GM18867 (cell line): ENCODE data around the gene ALOX5AP.

Experiments
- ATAC-seq: cut with Tn5 transposase; IDR thresholded peaks from one replicate; pipeline ENCODE4 v1.9.1; 2021; ENCODE audit warnings: mild to moderate bottlenecking, moderate library complexity; ENCODE audit not compliant: unreplicated experiment

Gene ALOX5AP

DNA sequence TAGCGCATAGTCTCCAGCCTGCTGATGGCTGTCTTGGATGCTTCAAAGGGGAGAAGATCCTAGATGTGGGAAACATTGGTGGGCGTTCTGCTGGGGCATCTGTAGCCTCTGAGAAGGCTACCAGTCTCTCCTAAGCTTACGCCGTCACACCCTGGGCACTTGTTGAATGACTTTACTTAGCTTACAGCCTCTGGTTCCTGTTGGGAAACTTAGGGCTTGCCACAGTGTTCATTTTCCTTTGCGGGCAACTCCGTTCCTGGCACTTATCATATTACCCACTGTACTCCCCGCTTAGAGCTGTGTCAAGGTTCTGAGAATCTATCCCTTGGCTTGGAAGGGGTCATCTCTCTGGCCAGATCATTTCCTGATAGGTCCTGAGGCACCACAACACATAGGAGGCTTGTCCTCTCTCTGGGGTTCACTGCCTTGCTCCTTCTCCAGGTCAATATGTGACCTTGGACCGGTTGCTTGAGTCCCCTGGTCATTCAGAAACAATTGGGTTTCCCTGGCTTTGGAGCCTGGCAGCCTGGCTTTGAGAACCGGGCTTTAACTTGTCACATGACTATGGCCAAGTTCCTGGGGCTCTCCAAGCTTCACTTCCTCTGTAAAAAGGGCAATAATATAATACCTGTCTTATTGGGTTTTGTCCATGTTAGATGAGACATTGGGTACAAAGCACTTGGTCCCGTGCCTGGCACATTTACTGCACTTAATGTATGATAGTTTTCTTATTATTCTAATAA is 20.5 kb upstream of the ALOX5AP start:
- ATAC-seq: no peak

DNA sequence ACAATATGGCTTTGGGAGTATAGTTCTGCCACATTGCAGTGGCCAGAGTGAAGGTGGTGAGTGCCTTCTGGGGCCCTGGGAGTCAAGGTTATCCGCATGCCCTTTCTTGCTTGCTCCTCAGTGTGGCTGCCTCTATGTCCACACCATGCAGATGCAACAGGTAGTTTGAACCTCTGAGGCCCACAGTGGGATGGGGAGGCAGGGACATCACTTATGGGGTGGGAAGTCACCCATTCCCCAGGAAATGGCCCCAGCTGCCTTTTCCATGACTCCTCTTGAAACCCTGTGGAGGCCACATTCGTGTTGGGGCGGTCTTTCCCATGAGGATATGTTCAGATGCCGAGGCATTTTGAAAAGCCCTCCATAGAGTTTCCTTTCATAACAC is 20.0 kb upstream of the ALOX5AP start:
- ATAC-seq: no peak

DNA sequence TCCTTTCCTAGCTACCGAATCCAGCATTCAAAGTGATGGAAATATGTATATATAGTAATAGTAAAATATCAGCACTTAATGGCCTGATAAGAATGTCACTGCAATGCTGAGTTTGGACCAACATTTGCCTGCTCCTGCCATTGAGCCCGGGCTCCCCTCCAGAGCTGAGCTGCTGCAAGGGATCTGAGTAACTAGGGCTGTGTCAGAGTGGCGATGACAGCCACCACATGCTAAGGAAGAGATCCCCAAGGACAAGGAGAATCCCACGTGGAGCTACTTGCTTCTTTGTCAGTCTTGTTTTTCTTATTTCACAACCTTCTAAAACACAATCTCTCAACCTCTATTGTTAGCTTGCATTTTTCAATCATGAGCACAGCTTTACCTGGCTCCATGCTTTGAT is 19.5 kb upstream of the ALOX5AP start:
- no peak for ATAC-seq

DNA sequence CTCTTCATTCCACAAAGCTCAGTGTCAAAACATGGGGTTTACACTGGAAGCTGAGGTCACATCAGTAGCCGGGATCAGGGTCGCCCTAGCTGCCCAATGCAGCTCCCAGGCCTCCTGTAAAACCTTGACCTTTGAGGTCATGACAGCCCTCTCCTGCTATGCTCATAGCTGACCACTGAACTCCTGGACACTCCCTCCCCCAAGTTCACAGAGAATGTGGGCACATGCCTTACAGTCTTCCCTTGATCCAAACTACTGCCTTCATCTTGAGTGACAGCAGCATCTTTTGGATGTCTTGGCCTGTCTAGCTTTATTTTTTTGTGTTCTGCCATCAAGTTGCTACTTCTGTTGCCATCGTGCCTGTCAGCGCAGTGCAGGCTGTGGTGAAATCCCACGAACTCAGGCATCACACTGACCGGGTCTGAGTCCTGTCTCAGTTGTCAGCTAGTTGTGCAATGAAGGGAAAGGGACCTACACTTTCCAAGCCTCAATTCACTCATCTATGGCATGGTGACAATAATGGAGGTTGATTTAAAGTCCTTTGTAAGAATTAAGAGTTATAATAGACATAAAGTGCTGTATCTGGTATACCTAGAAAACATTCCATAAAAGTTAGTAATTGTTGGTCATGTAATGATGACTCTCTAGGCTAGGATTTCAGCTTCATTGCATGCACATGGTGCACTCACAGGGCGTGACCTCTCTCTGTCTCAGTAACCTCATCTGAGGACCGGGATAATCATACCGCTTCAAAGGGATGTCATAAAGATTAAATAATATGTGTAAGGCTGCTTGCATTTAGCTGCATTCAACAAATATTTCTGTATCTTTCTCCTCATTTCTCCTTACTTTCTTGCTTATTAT is 16.4 kb upstream of the ALOX5AP start:
- ATAC-seq: no peak

DNA sequence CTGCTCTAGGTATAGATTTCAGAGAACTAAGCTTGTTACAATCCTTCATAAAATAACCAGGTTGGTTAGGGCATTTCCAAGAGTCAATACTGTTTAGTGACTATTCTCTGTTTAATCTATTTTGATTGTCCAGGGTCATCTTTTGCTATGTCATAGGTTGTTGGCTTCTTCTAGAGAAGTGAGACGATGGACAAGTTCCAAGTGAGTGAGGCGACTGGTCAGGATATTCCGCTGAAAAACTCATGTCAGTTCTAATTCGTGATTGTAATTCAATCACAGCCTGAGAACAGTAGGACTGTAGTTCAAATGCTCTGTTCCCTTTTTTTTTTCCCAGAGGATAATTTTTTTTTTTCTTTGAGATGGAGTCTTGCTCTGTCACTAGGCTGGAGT is 15.8 kb upstream of the ALOX5AP start:
- no peak for ATAC-seq

DNA sequence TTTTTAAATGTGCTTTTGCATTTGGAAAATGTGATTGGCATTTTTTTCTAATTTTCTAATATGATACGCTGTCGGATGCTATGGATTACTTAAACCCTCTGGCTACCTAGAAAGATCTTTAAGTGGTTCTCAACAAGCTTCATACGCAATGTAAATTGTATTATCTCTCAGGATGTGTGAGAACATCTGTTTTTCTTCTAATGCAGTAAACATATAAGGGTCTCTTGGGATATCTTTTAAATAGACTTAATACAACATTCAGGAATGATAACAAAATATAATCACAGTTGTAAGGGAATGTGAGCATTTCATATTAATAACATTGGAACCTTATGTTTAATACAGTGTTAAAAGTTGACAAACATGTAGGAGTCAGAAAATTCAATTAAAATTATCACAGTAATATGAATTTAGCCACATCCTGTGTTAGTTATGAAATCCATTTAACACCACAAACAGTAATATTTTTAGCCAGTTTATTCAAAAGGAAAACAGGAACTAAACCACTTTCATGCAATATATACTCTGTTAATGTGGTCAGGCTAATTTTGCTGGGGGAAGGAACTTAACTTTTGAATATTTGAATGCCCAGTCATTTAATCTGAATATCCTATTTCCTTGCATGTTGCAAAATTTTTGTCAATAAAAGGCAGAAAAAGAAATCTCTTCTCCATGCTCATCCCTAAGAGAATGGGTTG is 15.0 kb upstream of the ALOX5AP start:
- peak; percentile 78 for ATAC-seq

DNA sequence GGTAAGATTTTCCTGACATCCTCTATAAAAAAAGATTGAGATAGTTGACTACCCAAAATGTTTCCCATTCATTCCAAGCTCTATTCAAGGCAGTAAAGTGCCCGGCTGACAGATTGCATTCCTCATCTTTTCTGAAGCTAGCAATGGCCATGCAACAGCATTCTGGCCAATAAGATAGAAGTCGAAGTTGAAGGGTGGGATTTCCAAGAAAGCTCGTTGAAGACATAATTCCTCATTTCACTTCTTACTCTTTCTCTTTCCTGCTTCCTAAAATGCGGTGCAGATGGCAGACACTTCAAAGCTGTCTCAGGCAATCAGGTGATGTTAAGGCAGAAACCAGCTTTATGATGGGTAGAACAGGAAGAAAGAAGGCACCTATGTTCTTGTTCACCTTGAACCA is 13.4 kb upstream of the ALOX5AP start:
- ATAC-seq: no peak

DNA sequence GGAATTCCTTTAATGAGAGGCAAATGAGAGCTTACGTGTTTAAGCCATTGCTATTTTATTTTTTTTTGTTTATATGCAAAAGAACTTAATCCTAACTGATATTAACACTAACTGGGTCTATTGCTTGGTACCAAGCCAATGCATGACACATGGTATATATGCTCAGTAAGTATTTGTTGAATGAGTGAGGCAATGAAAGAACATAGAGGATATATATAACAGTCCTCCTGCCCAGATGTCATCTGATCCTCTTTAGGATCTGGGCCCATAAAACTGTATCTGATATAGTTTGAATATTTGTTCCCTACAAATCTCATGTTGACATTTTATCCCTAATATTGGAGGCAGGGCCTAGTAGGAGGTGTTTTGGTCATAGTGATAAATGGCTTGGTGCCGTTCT is 13.0 kb upstream of the ALOX5AP start:
- no peak for ATAC-seq

DNA sequence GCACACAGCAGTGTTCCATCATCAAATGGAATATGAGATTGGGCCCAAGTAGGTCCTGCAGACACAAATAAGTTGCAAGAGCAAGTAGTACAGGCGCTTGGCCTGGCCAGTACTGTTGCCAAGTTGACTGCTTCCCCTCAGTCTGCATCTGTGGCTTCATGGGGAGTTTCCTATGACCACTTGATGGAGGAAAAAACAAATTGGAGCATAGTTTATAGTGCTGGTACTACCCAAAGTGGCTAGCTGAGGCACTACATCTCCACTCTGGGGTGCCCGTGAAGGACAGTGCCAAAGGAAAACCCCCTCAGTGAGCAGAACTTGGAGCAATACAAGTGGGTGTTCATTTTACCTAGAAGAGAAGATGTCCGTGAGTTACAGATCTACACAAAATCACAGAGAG is 10.6 kb upstream of the ALOX5AP start:
- no peak for ATAC-seq

DNA sequence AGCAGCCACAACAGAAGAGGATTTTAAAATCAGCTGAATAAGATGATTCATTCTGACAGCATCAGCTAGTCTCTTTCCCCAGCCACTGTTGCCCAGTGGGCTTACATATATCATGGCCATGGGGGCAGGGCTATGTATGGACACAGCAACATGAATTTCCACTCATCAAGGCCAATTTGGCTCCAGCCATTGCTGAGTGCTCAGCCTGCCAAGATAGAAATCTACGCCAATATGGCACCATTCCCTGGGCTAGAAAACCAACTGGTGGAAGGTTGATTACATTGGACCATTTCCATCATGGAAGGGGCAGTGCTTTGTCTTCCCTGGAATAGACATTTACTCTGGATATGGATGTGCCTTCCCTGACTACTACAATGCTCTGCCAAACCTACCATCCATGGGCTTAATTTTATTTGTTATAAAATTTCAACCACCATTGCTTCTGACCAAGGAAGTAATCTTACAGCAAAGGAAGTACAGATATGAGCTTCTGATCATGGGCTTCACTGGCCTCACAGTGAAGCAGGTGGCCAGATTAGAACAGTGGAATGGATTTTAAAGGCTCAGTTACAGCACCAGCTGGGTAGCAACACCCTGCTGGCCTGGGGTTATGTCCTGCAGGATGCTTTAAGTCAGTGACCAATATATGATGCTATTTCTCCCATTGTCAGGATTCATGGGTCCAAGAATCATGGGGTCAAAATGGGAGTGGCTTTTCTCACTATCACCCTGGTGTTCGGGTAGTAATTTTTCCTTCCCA is 9.8 kb upstream of the ALOX5AP start:
- no peak for ATAC-seq

DNA sequence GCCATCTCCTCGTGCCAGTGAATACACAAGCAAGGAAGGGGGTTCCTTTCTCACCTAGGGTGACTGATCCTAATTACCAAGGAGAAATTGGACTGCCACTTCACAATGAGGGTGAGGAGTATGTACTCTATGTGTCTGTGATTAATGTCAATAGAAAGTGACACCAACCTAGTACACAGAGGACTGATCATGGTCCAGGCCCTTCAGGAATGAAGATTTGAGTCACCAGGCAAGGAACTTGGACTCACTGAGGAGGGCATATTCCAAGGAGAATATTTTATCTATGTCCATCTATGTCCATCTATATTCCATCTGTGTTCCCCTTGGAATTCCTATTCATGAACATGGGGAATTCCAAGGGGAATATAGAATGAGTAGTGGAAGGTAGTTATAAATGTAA is 9.2 kb upstream of the ALOX5AP start:
- ATAC-seq: no peak

DNA sequence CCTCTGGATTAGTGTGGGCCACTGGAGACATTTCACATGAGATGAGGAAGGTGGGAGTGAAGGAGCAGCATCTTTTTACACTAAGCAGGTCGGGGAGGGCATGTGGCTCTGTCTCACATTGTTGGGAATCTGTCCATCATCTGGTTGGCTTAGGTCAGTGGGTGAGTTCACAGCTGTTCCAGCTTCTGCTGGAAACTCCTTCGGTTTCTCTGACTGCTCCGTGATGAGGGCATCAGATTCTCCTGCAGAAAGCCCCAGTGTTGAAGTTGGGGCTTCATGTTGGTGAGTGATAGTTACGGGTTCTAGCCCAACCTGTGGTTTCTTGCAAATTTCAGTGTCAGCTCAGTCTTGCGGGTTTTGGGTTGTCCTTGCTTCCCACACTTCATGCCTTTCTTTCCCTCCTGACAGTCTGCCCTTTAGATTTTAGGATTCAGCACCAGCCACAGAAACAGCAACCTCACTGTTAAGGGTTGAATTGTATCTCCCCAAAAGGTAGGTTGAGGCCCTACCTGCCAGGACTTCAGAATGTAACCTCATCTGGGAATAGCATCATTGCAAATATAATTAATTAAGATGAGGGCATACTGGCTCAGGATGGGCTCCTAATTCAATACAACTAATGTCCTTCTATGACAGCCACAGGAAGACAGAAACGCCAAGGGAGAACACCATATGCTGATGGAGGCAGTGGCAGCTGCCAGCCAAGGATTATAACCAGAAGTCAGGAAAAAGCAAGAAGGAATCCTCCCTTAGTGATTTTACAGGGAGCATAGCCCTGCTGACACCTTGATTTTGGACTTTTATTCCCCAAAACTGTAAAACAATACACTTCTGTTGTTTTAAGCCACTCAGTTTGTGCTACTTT is 7.6 kb upstream of the ALOX5AP start:
- no peak for ATAC-seq

DNA sequence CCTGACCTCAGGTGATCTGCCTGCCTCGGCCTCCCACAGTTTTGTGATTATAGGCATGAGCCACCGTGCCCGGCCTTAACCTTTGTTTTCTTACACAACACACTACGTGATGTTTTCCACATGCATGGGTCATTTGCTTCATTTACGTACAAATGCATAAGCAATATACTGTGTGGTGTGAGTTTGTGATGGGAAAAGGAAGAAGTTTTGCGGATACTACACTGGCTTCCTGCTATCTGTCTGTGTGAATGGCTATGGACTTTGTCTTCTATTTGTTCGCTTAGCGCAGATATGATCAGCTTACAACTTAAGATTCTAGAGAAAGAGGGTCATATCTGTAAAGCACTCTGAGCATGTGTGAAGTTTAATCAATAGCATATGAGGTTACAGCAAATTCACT is 5.5 kb upstream of the ALOX5AP start:
- ATAC-seq: no peak

DNA sequence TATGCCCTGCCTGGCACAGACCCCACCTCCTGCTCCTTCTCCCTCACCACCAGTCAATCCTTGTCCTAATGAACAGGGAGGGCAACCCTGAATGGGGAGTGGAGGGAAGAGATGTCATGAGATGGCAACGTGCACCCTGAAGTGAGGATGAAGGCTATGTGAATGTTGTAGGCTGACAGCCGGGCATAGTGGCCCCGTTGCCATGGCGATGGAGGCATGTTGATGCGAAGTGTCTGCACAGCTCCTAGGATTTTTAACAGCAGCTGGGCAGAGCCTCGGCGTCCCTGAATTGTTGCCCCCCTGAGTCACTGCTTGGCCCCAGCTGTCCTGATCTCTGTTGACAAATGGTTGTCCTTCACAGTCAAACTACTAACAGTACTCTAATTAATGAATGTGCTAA is 4.8 kb upstream of the ALOX5AP start:
- no peak for ATAC-seq

DNA sequence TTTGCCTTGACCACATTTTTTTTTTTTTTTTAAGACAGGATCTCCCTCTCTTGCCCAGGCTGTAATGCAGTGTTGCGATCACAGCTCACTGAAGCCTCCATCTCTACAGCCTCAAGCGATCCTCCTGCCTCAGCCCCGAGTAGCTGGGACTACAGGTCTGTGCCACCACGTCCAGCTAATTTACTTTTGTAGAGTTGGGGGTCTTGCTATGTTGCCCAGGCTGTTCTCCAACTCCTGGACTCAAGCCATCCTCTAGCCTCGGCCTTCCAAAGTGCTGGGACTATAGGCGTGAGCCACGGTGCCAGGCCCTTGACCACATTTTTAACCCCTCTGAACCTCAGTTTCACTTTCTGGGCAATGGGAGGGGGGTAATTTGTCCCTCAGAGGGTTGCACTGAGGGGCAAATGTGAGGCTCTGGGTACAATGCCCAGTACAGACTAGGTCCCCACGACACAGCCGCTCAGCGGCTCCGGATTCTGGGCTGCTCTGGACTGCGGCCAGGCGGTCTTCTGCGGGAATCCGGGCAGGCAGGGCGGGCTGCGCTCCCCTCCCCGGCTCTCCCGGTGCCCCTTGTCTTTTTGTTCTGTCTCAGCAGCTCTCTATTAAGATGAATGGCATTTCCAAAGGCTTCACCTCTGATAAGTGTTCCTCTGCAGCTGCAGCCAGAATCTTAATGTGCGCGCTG is 3.8 kb upstream of the ALOX5AP start:
- no peak for ATAC-seq

DNA sequence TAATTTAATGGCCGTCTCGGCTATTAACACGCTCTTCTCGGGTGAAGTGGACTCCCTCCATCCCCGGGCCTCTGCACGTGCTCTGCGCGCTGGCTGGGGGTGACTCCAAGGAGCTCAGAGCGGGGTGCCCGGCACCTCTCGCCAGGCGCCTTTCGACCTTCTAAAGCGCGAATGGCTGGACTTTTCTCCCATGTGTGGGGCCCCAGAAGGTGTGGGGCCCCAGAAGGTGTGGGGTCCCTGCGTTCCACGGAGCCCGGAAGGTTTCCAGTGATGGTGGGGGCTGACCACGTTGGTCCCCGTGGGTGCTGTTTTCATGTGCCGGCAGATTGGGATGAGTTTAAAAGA is 3.3 kb upstream of the ALOX5AP start:
- ATAC-seq: no peak

DNA sequence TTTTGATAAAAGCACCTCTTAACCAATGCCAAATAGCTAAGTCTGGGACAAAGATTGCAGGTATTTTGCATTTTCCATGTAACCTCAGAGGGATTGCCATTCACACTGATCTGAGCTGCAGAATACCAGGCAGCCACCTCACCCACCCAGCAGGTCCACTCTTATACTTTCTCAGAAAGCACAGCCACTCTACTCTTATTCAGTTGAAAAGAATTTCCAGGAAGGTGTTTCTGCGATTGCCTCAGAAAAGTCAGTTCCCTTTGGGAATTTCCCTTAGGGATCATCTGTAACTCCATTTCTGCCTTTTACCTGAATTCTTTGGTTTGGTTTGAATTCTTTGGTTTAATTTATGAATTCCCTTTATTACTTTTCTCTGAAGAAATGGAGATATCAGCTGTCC is 904 bp upstream of the ALOX5AP start:
- no peak for ATAC-seq

DNA sequence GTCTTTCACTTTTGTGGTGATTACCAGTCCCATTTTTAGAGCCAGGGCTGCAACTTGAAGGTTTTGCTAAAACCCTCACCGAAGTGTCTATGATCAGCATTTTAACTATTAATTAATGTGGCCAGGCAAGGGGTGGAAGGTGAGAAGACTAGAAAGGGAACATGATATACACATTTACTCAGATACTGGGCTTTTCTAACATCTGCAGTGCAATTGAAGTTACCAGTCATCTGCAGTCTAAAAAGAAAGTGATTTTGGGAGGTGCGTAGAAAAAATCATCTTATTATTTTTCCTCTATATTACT is 481 bp downstream of the ALOX5AP start:
- ATAC-seq: no peak

DNA sequence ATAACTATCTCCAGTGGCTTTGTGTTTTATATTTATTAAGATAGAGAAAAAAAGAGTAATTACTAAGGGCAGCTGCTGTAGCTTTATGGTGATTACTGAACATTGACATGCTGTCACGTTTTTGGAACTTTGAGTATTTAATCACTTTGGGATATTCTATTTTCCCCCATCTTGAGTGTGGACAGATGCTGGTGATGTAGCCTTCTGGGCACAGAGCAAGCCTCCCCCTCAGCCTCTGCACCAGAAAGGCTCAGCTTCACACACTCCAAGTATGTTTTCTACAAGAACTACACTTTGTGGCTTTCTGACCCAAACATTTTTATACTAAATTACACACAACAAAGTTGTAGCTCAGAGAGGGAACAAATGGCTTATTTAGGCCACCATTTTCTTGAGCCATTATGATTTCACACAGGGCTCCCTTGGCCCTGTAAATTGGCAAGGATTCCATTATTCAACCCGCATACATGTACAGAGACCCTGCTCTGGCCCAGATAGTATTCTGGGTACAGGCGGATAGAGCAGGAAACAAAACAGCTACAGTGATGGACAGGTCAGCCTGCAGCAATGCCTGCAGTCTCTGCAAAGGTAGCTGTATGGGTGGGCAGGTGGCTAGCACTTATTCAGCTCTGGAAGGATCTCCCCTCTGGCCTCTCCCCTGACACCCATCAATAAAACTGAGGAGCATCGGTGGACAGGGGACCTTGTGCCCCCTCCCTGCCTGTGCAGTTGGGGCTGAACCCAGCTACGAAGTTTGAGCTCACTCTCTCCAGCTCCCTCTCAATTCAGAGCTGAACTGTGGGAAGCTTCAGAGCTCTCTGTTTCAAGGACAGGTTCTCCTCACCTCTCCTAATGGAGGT is 1.3 kb downstream of the ALOX5AP start:
- ATAC-seq: no peak
